Liver (tissue), 9 donors: ENCODE data around the gene C11orf58. TPM values are rescaled to one million over a fixed set of nuclear protein-coding genes. Genes with fewer than 3 reads are reported as not detected.

ENCODE experiments used
- DNase-seq: peaks from one replicate; pipeline ENCODE4 v3.0.0-alpha.2; 2017; ENCODE audit warnings: low spot score
- H3K27ac ChIP-seq, 2 donors: one replicate each; pipeline ENCODE4 v1.7.0; 2013; ENCODE audit warnings: inconsistent platforms in 2 of 2, low read length in 2 of 2, control low read depth in 1 of 2, low read depth in 1 of 2, mild to moderate bottlenecking in 1 of 2
- H3K27me3 ChIP-seq, 4 donors: one replicate each; pipeline versions ENCODE4 v1.6.1 to v1.7.0; 2013; ENCODE audit warnings: low read length in 3 of 4, inconsistent platforms in 1 of 4, mild to moderate bottlenecking in 1 of 4, moderate library complexity in 1 of 4; ENCODE audit not compliant: control insufficient read depth in 4 of 4, insufficient read depth in 4 of 4
- H3K36me3 ChIP-seq, 4 donors: one replicate each; pipeline versions ENCODE4 v1.6.1 to v1.7.0; 2013; ENCODE audit warnings: low read length in 3 of 4, mild to moderate bottlenecking in 3 of 4, low read depth in 1 of 4, moderate library complexity in 1 of 4; ENCODE audit not compliant: control insufficient read depth in 4 of 4, insufficient read depth in 3 of 4
- H3K4me1 ChIP-seq, 4 donors: one replicate each; pipeline versions ENCODE4 v1.6.1 to v1.7.0; 2013; ENCODE audit warnings: low read length in 3 of 4, mild to moderate bottlenecking in 3 of 4, moderate library complexity in 1 of 4; ENCODE audit not compliant: control insufficient read depth in 4 of 4, insufficient read depth in 4 of 4
- H3K4me3 ChIP-seq, 3 donors: one replicate each; pipeline versions ENCODE4 v1.6.1 to v1.7.0; 2013; ENCODE audit warnings: low read length in 3 of 3, control low read depth in 1 of 3, low read depth in 1 of 3, mild to moderate bottlenecking in 1 of 3
- H3K9ac ChIP-seq, 2 donors: one replicate each; pipeline ENCODE4 v1.7.0; 2013; ENCODE audit warnings: low read length in 2 of 2, mild to moderate bottlenecking in 2 of 2, moderate library complexity in 2 of 2, control low read depth in 1 of 2, low read depth in 1 of 2
- H3K9me3 ChIP-seq, 4 donors: one replicate each; pipeline versions ENCODE4 v1.6.1 to v1.7.0; 2013; ENCODE audit warnings: low read length in 3 of 4; ENCODE audit not compliant: control insufficient read depth in 4 of 4
- EGR1 ChIP-seq, 2 donors: IDR thresholded peaks; 2 replicates each; pipeline ENCODE4 v1.6.1; 2016 to 2018; ENCODE audit warnings: antibody characterized with exemption in 2 of 2, low read depth in 2 of 2
- FOXA1 ChIP-seq: IDR thresholded peaks from 2 replicates; pipeline ENCODE4 v1.6.1; 2016; ENCODE audit warnings: antibody characterized with exemption
- FOXA2 ChIP-seq: IDR thresholded peaks from 2 replicates; pipeline ENCODE4 v1.6.1; 2016; ENCODE audit warnings: antibody characterized with exemption
- GABPA ChIP-seq, 2 donors: IDR thresholded peaks in 1 of 2; conservative IDR thresholded peaks in 1 of 2; 2 replicates each; pipeline ENCODE4 v1.6.1; 2016; ENCODE audit warnings: antibody characterized with exemption in 2 of 2, mild to moderate bottlenecking in 1 of 2, moderate library complexity in 1 of 2
- HNF4A ChIP-seq, 2 donors: conservative IDR thresholded peaks; 2 replicates each; pipeline ENCODE4 v1.6.1; 2016; ENCODE audit warnings: antibody characterized with exemption in 2 of 2, mild to moderate bottlenecking in 2 of 2
- HNF4G ChIP-seq: IDR thresholded peaks from 2 replicates; pipeline ENCODE4 v1.6.1; 2016; ENCODE audit warnings: antibody characterized with exemption
- JUND ChIP-seq, 2 donors: IDR thresholded peaks; 2 replicates each; pipeline ENCODE4 v1.6.1; 2016; ENCODE audit warnings: antibody characterized with exemption in 2 of 2
- NR2F2 ChIP-seq: IDR thresholded peaks from 2 replicates; pipeline ENCODE4 v1.6.1; 2016; ENCODE audit warnings: antibody characterized with exemption
- RAD21 ChIP-seq, 2 donors: IDR thresholded peaks; 2 replicates each; pipeline ENCODE4 v1.6.1; 2016; ENCODE audit warnings: antibody characterized with exemption in 2 of 2, mild to moderate bottlenecking in 2 of 2
- RXRA ChIP-seq, 2 donors: IDR thresholded peaks; 2 replicates each; pipeline ENCODE4 v1.6.1; 2017 to 2018; ENCODE audit warnings: antibody characterized with exemption in 2 of 2, mild to moderate bottlenecking in 1 of 2
- SP1 ChIP-seq: IDR thresholded peaks from 2 replicates; pipeline ENCODE4 v1.6.1; 2018; ENCODE audit warnings: antibody characterized with exemption, mild to moderate bottlenecking
- TAF1 ChIP-seq: conservative IDR thresholded peaks from 2 replicates; pipeline ENCODE4 v1.6.1; 2016; ENCODE audit warnings: antibody characterized with exemption, mild to moderate bottlenecking
- YY1 ChIP-seq: IDR thresholded peaks from 2 replicates; pipeline ENCODE4 v1.6.1; 2016; ENCODE audit warnings: antibody characterized with exemption, mild to moderate bottlenecking
- WGBS: extraction: QIAGEN DNeasy Blood & Tissue Kit; methylation state at CpG from one replicate; pipeline ENCODE4 v1.1.7; 2013; 5-methylcytosine and 5-hydroxymethylcytosine counted together
- polyA plus RNA-seq, 2 donors: library from polyadenylated mRNA; stranded (reverse) in 1 of 2; unstranded in 1 of 2; fragments of 200-250 nt in 1 of 2; fragments of >200 nt in 1 of 2; fragmentation: Nextera tagmentation in 1 of 2; extraction: Ambion mirVana in 1 of 2; gene quantifications; one replicate each; pipeline versions ENCODE4 v1.2.1 to v1.2.3, GENCODE V29; 2013 to 2015
- total RNA-seq, 2 donors: library from RNA; depleted of rRNA; stranded (reverse); fragments of >200 nt; gene quantifications; one replicate each; pipeline ENCODE4 v1.2.3, GENCODE V29; 2014
- TF ChIP-seq, protein P1 (sequence below): IDR thresholded peaks from 2 replicates; pipeline ENCODE4 v1.6.1; 2016; ENCODE audit warnings: antibody characterized with exemption, mild to moderate bottlenecking
- TF ChIP-seq, protein P2 (sequence below): IDR thresholded peaks from 2 replicates; pipeline ENCODE4 v1.6.1; 2016; ENCODE audit warnings: antibody characterized with exemption
- TF ChIP-seq, protein P3 (sequence below): IDR thresholded peaks from 2 replicates; pipeline ENCODE4 v1.6.1; 2016; ENCODE audit warnings: antibody characterized with exemption
- TF ChIP-seq, protein P4 (sequence below): IDR thresholded peaks from 2 replicates; pipeline ENCODE4 v1.6.1; 2016; ENCODE audit warnings: antibody characterized with exemption
- TF ChIP-seq, protein P5 (sequence below): fragments of 150-350 bp; IDR thresholded peaks from 2 replicates; pipeline ENCODE4 v1.5.1; 2017; ENCODE audit warnings: improper control_type of control experiment, low read depth, low read length; ENCODE audit not compliant: missing input control
- donor health status: healthy.
- donor health status: healthy.
- donor health status: healthy.
- donor health status: healthy.
- donor health status: healthy.

Gene C11orf58
- total and polyA plus RNA-seq, 4 donors = 54.6 to 106 (median 101) TPM

DNA sequence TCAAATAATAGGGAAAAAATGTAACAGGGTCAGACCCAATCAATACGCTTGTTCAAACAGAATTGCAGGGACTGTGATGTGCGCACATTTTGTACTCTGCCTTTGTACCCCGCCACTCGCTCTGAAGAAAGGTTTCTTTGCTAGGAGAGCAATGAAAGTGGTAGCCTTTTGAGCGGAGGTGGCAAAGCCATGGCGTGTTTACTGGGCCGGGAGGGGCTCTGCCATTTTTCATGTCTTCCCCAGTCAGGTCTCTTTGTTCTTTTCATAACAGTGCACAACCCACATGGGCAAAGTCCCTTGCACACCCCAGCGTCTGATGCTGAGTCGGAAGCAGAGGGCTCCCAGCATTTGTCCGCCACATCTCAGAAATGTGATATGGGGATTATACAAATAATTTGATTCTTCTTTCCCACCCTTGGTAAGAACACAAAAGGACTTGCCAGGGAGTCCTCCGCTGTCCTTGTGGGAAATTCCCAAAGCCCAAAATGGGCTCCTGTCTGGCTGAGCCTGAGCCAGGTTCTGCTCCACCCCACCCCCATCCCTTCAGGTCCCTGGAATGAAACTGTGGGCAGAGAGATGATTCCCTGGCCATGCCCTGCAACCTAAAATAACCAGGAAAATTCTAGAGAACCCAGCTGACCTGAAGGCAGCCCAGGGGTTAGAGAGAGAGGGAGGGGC, 36.6 kb downstream of the C11orf58 start:
- peak overlapping the region; percentile 33 to 56 for H3K27ac ChIP-seq
- peaks cover 11 to 20% (median 18%) of the 10 kb centered on the region in 4 donors for H3K4me1 ChIP-seq
- no peaks in the 10 kb centered on the region for H3K27me3 ChIP-seq
- no peak overlapping the region for H3K9ac ChIP-seq
- H3K4me3 ChIP-seq = peak overlapping the region in 1 of 3 donors; percentile 52
- no peak for TF ChIP-seq FOXA1
- TF ChIP-seq, protein P1, sequence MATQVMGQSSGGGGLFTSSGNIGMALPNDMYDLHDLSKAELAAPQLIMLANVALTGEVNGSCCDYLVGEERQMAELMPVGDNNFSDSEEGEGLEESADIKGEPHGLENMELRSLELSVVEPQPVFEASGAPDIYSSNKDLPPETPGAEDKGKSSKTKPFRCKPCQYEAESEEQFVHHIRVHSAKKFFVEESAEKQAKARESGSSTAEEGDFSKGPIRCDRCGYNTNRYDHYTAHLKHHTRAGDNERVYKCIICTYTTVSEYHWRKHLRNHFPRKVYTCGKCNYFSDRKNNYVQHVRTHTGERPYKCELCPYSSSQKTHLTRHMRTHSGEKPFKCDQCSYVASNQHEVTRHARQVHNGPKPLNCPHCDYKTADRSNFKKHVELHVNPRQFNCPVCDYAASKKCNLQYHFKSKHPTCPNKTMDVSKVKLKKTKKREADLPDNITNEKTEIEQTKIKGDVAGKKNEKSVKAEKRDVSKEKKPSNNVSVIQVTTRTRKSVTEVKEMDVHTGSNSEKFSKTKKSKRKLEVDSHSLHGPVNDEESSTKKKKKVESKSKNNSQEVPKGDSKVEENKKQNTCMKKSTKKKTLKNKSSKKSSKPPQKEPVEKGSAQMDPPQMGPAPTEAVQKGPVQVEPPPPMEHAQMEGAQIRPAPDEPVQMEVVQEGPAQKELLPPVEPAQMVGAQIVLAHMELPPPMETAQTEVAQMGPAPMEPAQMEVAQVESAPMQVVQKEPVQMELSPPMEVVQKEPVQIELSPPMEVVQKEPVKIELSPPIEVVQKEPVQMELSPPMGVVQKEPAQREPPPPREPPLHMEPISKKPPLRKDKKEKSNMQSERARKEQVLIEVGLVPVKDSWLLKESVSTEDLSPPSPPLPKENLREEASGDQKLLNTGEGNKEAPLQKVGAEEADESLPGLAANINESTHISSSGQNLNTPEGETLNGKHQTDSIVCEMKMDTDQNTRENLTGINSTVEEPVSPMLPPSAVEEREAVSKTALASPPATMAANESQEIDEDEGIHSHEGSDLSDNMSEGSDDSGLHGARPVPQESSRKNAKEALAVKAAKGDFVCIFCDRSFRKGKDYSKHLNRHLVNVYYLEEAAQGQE = peak; percentile 30
- peak; percentile 78 for TF ChIP-seq TAF1
- no peak for TF ChIP-seq GABPA (IDR thresholded peaks at IDR 0.05 in 1 of 2, conservative IDR thresholded peaks at IDR 0.05 in 1 of 2)
- TF ChIP-seq YY1 = peak; percentile 76
- TF ChIP-seq RAD21 (IDR thresholded peaks at IDR 0.05) = peak in 1 of 2 donors; percentile 19
- TF ChIP-seq, protein P2, sequence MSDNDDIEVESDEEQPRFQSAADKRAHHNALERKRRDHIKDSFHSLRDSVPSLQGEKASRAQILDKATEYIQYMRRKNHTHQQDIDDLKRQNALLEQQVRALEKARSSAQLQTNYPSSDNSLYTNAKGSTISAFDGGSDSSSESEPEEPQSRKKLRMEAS = no peak
- TF ChIP-seq, protein P3, sequence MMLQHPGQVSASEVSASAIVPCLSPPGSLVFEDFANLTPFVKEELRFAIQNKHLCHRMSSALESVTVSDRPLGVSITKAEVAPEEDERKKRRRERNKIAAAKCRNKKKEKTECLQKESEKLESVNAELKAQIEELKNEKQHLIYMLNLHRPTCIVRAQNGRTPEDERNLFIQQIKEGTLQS = no peak
- TF ChIP-seq JUND (IDR thresholded peaks at IDR 0.05) = no peak
- TF ChIP-seq HNF4A (conservative IDR thresholded peaks at IDR 0.05) = peak; percentile 56 to 69
- TF ChIP-seq, protein P4, sequence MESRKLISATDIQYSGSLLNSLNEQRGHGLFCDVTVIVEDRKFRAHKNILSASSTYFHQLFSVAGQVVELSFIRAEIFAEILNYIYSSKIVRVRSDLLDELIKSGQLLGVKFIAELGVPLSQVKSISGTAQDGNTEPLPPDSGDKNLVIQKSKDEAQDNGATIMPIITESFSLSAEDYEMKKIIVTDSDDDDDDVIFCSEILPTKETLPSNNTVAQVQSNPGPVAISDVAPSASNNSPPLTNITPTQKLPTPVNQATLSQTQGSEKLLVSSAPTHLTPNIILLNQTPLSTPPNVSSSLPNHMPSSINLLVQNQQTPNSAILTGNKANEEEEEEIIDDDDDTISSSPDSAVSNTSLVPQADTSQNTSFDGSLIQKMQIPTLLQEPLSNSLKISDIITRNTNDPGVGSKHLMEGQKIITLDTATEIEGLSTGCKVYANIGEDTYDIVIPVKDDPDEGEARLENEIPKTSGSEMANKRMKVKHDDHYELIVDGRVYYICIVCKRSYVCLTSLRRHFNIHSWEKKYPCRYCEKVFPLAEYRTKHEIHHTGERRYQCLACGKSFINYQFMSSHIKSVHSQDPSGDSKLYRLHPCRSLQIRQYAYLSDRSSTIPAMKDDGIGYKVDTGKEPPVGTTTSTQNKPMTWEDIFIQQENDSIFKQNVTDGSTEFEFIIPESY = no peak
- no peak for TF ChIP-seq FOXA2
- peak; percentile 57 to 66 for TF ChIP-seq RXRA (IDR thresholded peaks at IDR 0.05)
- TF ChIP-seq, protein P5, sequence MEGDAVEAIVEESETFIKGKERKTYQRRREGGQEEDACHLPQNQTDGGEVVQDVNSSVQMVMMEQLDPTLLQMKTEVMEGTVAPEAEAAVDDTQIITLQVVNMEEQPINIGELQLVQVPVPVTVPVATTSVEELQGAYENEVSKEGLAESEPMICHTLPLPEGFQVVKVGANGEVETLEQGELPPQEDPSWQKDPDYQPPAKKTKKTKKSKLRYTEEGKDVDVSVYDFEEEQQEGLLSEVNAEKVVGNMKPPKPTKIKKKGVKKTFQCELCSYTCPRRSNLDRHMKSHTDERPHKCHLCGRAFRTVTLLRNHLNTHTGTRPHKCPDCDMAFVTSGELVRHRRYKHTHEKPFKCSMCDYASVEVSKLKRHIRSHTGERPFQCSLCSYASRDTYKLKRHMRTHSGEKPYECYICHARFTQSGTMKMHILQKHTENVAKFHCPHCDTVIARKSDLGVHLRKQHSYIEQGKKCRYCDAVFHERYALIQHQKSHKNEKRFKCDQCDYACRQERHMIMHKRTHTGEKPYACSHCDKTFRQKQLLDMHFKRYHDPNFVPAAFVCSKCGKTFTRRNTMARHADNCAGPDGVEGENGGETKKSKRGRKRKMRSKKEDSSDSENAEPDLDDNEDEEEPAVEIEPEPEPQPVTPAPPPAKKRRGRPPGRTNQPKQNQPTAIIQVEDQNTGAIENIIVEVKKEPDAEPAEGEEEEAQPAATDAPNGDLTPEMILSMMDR = no peak
- peak; percentile 38 for TF ChIP-seq HNF4G
- TF ChIP-seq NR2F2 = no peak
- no peak for TF ChIP-seq EGR1 (IDR thresholded peaks at IDR 0.05; ENCODE audit: low read depth in 2 of 2)
- TF ChIP-seq SP1 = peak; percentile 78
- no peak for DNase-seq
- no peaks in the 10 kb centered on the region for H3K9me3 ChIP-seq
- H3K36me3 ChIP-seq = peaks cover 0 to 8% (median under 1%) of the 10 kb centered on the region in 4 donors
- WGBS = 35% methylated on average over 11 of the region's 11 CpGs
